GM12892 (cell line): ENCODE measurements around the gene LAMP5.

Experiments
- POLR2A ChIP-seq: IDR thresholded peaks from 2 replicates; pipeline ENCODE4 v1.6.1; 2011; ENCODE audit warnings: low read depth, low read length, control low read depth
- POLR2AphosphoS5 ChIP-seq: IDR thresholded peaks from 2 replicates; pipeline ENCODE4 v1.6.1; 2011; ENCODE audit warnings: low read depth, low read length, control low read depth

DNA sequence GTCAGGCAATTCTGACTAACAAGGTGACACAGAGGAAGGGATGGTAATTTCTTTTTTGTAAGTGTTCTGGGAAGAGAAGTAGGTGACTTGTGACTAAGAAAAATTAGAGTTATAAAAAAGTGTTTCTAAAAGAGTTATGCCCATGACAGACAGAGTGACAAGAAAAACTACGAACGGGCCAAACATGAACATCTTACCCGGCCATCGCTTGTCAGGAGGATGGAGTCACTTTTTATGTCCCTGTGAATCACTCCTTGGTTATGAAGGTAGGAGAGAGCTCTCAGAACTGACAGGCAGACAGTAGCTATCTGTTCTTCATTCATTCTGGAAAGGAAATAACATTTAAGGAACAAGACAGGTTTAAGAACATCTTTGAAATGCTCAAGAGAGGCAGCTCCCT is 43.0 kb downstream of the LAMP5 start:
- no peak for TF ChIP-seq POLR2A
- TF ChIP-seq POLR2AphosphoS5 = no peak
